Gastrocnemius medialis (tissue), 4 donors: Measurements from ENCODE around the gene MPRIP. TPM values are rescaled to one million over a fixed set of nuclear protein-coding genes. Genes with fewer than 3 reads are reported as not detected.

Experiments used
- ATAC-seq, 2 donors: fragments of 150-250 bp; one replicate each; pipeline ENCODE4 v1.9.1; 2016
- DNase-seq, 2 donors: peaks; one replicate each; pipeline ENCODE4 v3.0.0-alpha.2; 2019
- H3K27ac ChIP-seq, 4 donors: fragments of 200-600 bp; sonication (generic); 1 replicate in 1 of 4; 2 replicates in 3 of 4; pipeline ENCODE4 v1.5.1; 2016 to 2018; ENCODE audit warnings: mild to moderate bottlenecking in 2 of 4, moderate library complexity in 1 of 4
- H3K27me3 ChIP-seq, 3 donors: fragments of 200-600 bp; sonication (generic) in 2 of 3; 1 replicate in 1 of 3; 2 replicates in 2 of 3; pipeline versions ENCODE4 v1.5.1 to v1.6.0; 2016 to 2019; ENCODE audit warnings: mild to moderate bottlenecking in 1 of 3, moderate library complexity in 1 of 3
- H3K36me3 ChIP-seq, 2 donors: fragments of 200-600 bp; sonication (generic) in 1 of 2; one replicate each; pipeline ENCODE4 v1.5.1; 2017 to 2018
- H3K4me1 ChIP-seq, 2 donors: fragments of 200-600 bp; sonication (generic) in 1 of 2; one replicate each; pipeline ENCODE4 v1.5.1; 2016 to 2017; ENCODE audit warnings: mild to moderate bottlenecking in 2 of 2
- H3K4me3 ChIP-seq, 4 donors: fragments of 200-600 bp; sonication (generic) in 3 of 4; 1 replicate in 1 of 4; 2 replicates in 3 of 4; pipeline ENCODE4 v1.5.1; 2016 to 2019; ENCODE audit warnings: mild to moderate bottlenecking in 2 of 4
- H3K9me3 ChIP-seq, 3 donors: fragments of 200-600 bp; sonication (generic) in 2 of 3; 1 replicate in 1 of 3; 2 replicates in 2 of 3; pipeline ENCODE4 v1.5.1; 2016 to 2019
- POLR2A ChIP-seq, 2 donors: fragments of 450-650 bp; IDR thresholded peaks; one replicate each; pipeline ENCODE4 v1.6.1; 2017; ENCODE audit warnings: antibody characterized with exemption in 2 of 2, mild to moderate bottlenecking in 2 of 2, moderate library complexity in 2 of 2
- in situ Hi-C, 4 donors: fragments of 200-750 bp; cut with MboI; loops; one replicate each; pipeline versions ENCODE4 v1.15.0 to v1.8.0; 2017; ENCODE audit warnings: low sequenced_read_pairs in 4 of 4
- intact Hi-C: fragments of 100-400 bp; cut with DNase I; formaldehyde crosslinking; loops from one replicate; pipeline ENCODE4 v1.15.1; 2023; ENCODE audit warnings: low total_unique reads
- total RNA-seq, 4 donors: library from RNA; depleted of rRNA; stranded (reverse); fragments of >200 nt; gene quantifications; one replicate each; pipeline versions ENCODE4 v1.1.0 to v1.2.3, GENCODE V29; 2016
- TF ChIP-seq, protein P1 (sequence below), 5 experiments: fragments of 450-650 bp in 3 of 5; fragments of 200-600 bp in 2 of 5; sonication (generic) in 2 of 5; IDR thresholded peaks in 4 of 5; conservative IDR thresholded peaks in 1 of 5; 1 replicate in 4 of 5; 2 replicates in 1 of 5; pipeline ENCODE4 v1.5.1; 2016 to 2019; ENCODE audit warnings: antibody characterized with exemption in 5 of 5, mild to moderate bottlenecking in 3 of 5, moderate library complexity in 3 of 5

The MPRIP gene
- total RNA-seq, 4 donors from 2014 or later, result 71.1 to 127 (median 124) TPM

DNA sequence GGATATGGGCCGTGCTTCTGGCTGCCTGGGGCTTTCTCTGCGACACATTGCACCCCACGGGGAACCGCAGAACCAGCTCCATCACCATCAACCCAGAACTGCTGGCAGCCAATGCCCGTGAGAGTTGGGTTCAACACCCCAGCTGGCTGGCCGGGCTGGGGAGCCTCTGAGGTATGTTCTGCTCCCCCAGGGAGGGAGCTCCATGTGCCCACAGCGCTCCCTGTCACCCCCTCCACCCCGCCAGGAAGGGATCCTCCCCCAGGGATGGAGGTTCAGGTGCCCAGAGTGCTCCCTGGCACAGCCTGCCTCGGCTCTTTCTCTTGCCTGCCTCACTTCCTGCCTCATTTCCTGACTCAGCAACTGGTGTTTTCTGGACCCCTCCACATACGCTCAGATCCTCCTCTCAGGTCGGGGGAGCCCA, 24.2 kb upstream of the MPRIP start:
- no peak for DNase-seq

GRCh38 chr17:17018612-17019429, 23.4 kb upstream of the MPRIP start:
- DNase-seq (no peak), ATAC-seq (no peak)
- Histone ChIP-seq H3K9me3 (no peaks in the 10 kb centered on the region), H3K4me1 (no peaks in the 10 kb centered on the region), H3K4me3 (no peak overlapping the region), H3K36me3 (no peaks in the 10 kb centered on the region), H3K27ac (no peak overlapping the region), H3K27me3 (no peaks in the 10 kb centered on the region)
- TF ChIP-seq, protein P1, sequence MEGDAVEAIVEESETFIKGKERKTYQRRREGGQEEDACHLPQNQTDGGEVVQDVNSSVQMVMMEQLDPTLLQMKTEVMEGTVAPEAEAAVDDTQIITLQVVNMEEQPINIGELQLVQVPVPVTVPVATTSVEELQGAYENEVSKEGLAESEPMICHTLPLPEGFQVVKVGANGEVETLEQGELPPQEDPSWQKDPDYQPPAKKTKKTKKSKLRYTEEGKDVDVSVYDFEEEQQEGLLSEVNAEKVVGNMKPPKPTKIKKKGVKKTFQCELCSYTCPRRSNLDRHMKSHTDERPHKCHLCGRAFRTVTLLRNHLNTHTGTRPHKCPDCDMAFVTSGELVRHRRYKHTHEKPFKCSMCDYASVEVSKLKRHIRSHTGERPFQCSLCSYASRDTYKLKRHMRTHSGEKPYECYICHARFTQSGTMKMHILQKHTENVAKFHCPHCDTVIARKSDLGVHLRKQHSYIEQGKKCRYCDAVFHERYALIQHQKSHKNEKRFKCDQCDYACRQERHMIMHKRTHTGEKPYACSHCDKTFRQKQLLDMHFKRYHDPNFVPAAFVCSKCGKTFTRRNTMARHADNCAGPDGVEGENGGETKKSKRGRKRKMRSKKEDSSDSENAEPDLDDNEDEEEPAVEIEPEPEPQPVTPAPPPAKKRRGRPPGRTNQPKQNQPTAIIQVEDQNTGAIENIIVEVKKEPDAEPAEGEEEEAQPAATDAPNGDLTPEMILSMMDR (IDR thresholded peaks at IDR 0.05 in 4 of 5, conservative IDR thresholded peaks at IDR 0.05 in 1 of 5), result no peak
- TF ChIP-seq POLR2A (IDR thresholded peaks at IDR 0.05), result no peak
- intact Hi-C loops, result no loop called here
- in situ Hi-C loops, result loop anchor here in 1 of 4 donors (25.0 kb wide), 2 partner anchors 118 to 268 kb away; partner anchors contain the start of gene COPS3

More for the DNA sequence above, 24.2 kb upstream of the MPRIP start:
- Histone ChIP-seq H3K27ac (no peak overlapping the region), H3K27me3 (no peaks in the 10 kb centered on the region), H3K9me3 (no peaks in the 10 kb centered on the region), H3K36me3 (no peaks in the 10 kb centered on the region), H3K4me1 (no peaks in the 10 kb centered on the region), H3K4me3 (no peak overlapping the region)
- ATAC-seq, result no peak
- in situ Hi-C loops, result loop anchor here in 1 of 4 donors (25.0 kb wide), 2 partner anchors 119 to 269 kb away; partner anchors contain the start of gene COPS3
- intact Hi-C loops, result no loop called here
- TF ChIP-seq, protein P1 (IDR thresholded peaks at IDR 0.05 in 4 of 5, conservative IDR thresholded peaks at IDR 0.05 in 1 of 5), result no peak
- no peak for TF ChIP-seq POLR2A (IDR thresholded peaks at IDR 0.05)

- ATAC-seq, result no peak
- no peaks in the 10 kb centered on the region for H3K36me3 ChIP-seq
- no peaks in the 10 kb centered on the region for H3K4me1 ChIP-seq
- no peak for DNase-seq
- TF ChIP-seq, protein P1 (IDR thresholded peaks at IDR 0.05 in 4 of 5, conservative IDR thresholded peaks at IDR 0.05 in 1 of 5), result no peak
- no peak for TF ChIP-seq POLR2A (IDR thresholded peaks at IDR 0.05)
- no peak overlapping the region for H3K27ac ChIP-seq
- no peak overlapping the region for H3K4me3 ChIP-seq
- no peaks in the 10 kb centered on the region for H3K9me3 ChIP-seq
- H3K27me3 ChIP-seq, result no peaks in the 10 kb centered on the region
- intact Hi-C loops, result no loop called here
- in situ Hi-C loops, result loop anchor here in 1 of 4 donors (25.0 kb wide), 2 partner anchors 118 to 268 kb away; partner anchors contain the start of gene COPS3
These were observed 22.9 kb upstream of the MPRIP start for GRCh38 chr17:17019430-17019762.

DNA sequence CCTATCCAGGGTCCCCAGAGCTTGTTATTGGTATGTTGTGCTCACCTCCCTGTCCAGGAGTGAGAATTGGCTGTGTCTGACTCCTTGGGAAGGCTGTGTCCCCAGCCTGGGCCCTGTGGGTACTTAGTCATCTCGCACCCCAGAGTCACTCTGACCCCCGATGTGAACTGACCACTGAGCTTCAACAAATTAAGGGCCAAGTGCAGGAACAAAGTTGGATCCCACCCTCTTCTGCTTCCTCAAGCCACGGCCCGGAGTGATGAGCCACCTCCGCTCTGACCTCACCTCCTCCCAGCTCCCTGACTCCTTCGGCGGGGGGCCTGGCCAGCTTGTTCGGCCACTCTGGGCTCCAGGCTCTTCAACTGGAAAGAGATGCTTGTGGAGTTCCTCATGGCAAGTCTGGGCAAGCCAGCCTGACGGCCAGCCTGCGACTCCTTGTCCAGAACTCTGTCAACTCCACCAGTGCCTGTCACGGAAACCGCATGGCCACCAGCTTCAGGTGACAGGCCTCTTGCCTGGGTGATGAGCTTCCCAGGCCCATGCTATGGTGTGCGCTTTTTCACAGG, 22.3 kb upstream of the MPRIP start:
- Histone ChIP-seq H3K9me3 (no peaks in the 10 kb centered on the region), H3K27me3 (no peaks in the 10 kb centered on the region), H3K27ac (no peak overlapping the region), H3K4me1 (no peaks in the 10 kb centered on the region), H3K36me3 (no peaks in the 10 kb centered on the region), H3K4me3 (no peak overlapping the region)
- intact Hi-C loops (no loop called here), in situ Hi-C loops (loop anchor here in 1 of 4 donors (25.0 kb wide), 2 partner anchors 117 to 267 kb away; partner anchors contain the start of gene COPS3)
- no peak for DNase-seq
- no peak for ATAC-seq
- TF ChIP-seq, protein P1 (IDR thresholded peaks at IDR 0.05 in 4 of 5, conservative IDR thresholded peaks at IDR 0.05 in 1 of 5), result no peak
- no peak for TF ChIP-seq POLR2A (IDR thresholded peaks at IDR 0.05)
